Measurements from ENCODE around the gene KLHDC8B. TPM values are rescaled to one million over a fixed set of nuclear protein-coding genes. Genes with fewer than 3 reads are reported as not detected.

The KLHDC8B gene
- polyA plus RNA-seq, 3 donors = 7.5 to 16.7 (median 12.9) TPM

- Histone ChIP-seq H3K4me2 (replicated peaks; ENCODE audit: extremely low read depth, low read length, poor library complexity, severe bottlenecking) (no peak overlapping the region), H3K9ac (ENCODE audit: insufficient read depth, low read length, poor library complexity, severe bottlenecking) (no peak overlapping the region), H3K27ac (ENCODE audit: low read depth in 1 of 2, low read length in 2 of 2) (no peak overlapping the region), H2AFZ (ENCODE audit: insufficient read depth, low read depth, low read length, poor library complexity, severe bottlenecking) (no peak overlapping the region), H3K4me1 (ENCODE audit: control insufficient read depth in 1 of 2, insufficient read depth in 2 of 2, low read length in 2 of 2) (no peaks in the 10 kb centered on the region), H3K27me3 (ENCODE audit: control insufficient read depth in 2 of 2, insufficient read depth in 2 of 2, low read length in 2 of 2) (no peaks in the 10 kb centered on the region), H3K79me2 (ENCODE audit: insufficient read depth, low read length) (no peaks in the 10 kb centered on the region), H3K4me3 (replicated peaks in 1 of 3; ENCODE audit: low read depth in 2 of 3, low read length in 3 of 3) (no peak overlapping the region), H3K36me3 (replicated peaks in 1 of 2; ENCODE audit: control insufficient read depth in 1 of 2, insufficient read depth in 2 of 2, low read length in 2 of 2) (no peaks in the 10 kb centered on the region), H4K20me1 (ENCODE audit: insufficient read depth, low read length) (no peaks in the 10 kb centered on the region), H3K9me3 (replicated peaks in 1 of 2; ENCODE audit: control insufficient read depth in 1 of 2, insufficient read depth in 1 of 2, low read length in 2 of 2) (no peaks in the 10 kb centered on the region)
- no peak for DNase-seq
- no peaks in the 10 kb centered on the region for H3K4me1 Mint-ChIP-seq
- peaks cover 3 to 9% (median 3%) of the 10 kb centered on the region in 3 donors for H3K27me3 Mint-ChIP-seq (ENCODE audit: low read depth in 3 of 3)
- intact Hi-C loops (cut with micrococcal nuclease) = no loop called here
- peaks cover 0 to 4% (median 2%) of the 10 kb centered on the region in 7 donors for H3K9me3 Mint-ChIP-seq
- H3K36me3 Mint-ChIP-seq = no peaks in the 10 kb centered on the region
- WGBS (ENCODE audit: insufficient coverage) = no CpG with 5 or more reads among the region's 1 CpG
- no peak overlapping the region for H3K4me3 Mint-ChIP-seq
- no peak overlapping the region for H3K27ac Mint-ChIP-seq
- TF ChIP-seq CTCF (IDR thresholded peaks at IDR 0.05) = no peak
Measured at GRCh38 chr3:49191741-49192140, 20.3 kb downstream of the KLHDC8B start.

- no peak overlapping the region for H3K27ac ChIP-seq (ENCODE audit: low read depth in 1 of 2, low read length in 2 of 2)
- H3K4me2 ChIP-seq (replicated peaks; ENCODE audit: extremely low read depth, low read length, poor library complexity, severe bottlenecking) = no peak overlapping the region
- H3K4me3 ChIP-seq (replicated peaks in 1 of 3; ENCODE audit: low read depth in 2 of 3, low read length in 3 of 3) = no peak overlapping the region
- H4K20me1 ChIP-seq (ENCODE audit: insufficient read depth, low read length) = no peaks in the 10 kb centered on the region
- peaks cover 4 to 13% of the 10 kb centered on the region in 2 donors for H3K9me3 ChIP-seq (replicated peaks in 1 of 2; ENCODE audit: control insufficient read depth in 1 of 2, insufficient read depth in 1 of 2, low read length in 2 of 2)
- TF ChIP-seq CTCF (IDR thresholded peaks at IDR 0.05) = no peak
- no peak overlapping the region for H3K4me3 Mint-ChIP-seq
- no peaks in the 10 kb centered on the region for H3K36me3 ChIP-seq (replicated peaks in 1 of 2; ENCODE audit: control insufficient read depth in 1 of 2, insufficient read depth in 2 of 2, low read length in 2 of 2)
- no peaks in the 10 kb centered on the region for H3K4me1 Mint-ChIP-seq
- 100% methylated on average over 2 of the region's 3 CpGs for WGBS (ENCODE audit: insufficient coverage)
- no peaks in the 10 kb centered on the region for H3K4me1 ChIP-seq (ENCODE audit: control insufficient read depth in 1 of 2, insufficient read depth in 2 of 2, low read length in 2 of 2)
- no peak overlapping the region for H2AFZ ChIP-seq (ENCODE audit: insufficient read depth, low read depth, low read length, poor library complexity, severe bottlenecking)
- H3K27me3 Mint-ChIP-seq (ENCODE audit: low read depth in 3 of 3) = peaks cover 7 to 29% (median 18%) of the 10 kb centered on the region in 3 donors
- no peak overlapping the region for H3K27ac Mint-ChIP-seq
- intact Hi-C loops (cut with micrococcal nuclease) = no loop called here
- H3K79me2 ChIP-seq (ENCODE audit: insufficient read depth, low read length) = no peaks in the 10 kb centered on the region
- H3K36me3 Mint-ChIP-seq = peaks cover 0 to 2% of the 10 kb centered on the region in 2 donors
- H3K9ac ChIP-seq (ENCODE audit: insufficient read depth, low read length, poor library complexity, severe bottlenecking) = no peak overlapping the region
- DNase-seq = no peak
- peaks cover 9 to 25% (median 16%) of the 10 kb centered on the region in 7 donors for H3K9me3 Mint-ChIP-seq
- peaks cover 0 to 15% of the 10 kb centered on the region in 2 donors for H3K27me3 ChIP-seq (ENCODE audit: control insufficient read depth in 2 of 2, insufficient read depth in 2 of 2, low read length in 2 of 2)
Measured at GRCh38 chr3:49198161-49198560, 26.8 kb downstream of the KLHDC8B start.

All from CD14-positive monocyte (primary cell).